ENCODE measurements around the gene PSME1.
"Not testable (repeated sequence)": the region's sequence is repeated elsewhere in the genome, so short reads cannot be mapped to it uniquely, and the experiment has no call there.

The PSME1 gene

GRCh38 chr14:24103451-24103850, 32.5 kb upstream of the PSME1 start:
- DNase-seq (ENCODE audit: low read depth in 2 of 2), result no peak

GRCh38 chr14:24105609-24106239, 30.3 kb upstream of the PSME1 start:
- DNase-seq (ENCODE audit: low read depth in 2 of 2), result not testable (repeated sequence)

GRCh38 chr14:24106672-24107271, 29.2 kb upstream of the PSME1 start:
- DNase-seq (ENCODE audit: low read depth in 2 of 2), result no peak

GRCh38 chr14:24108336-24108874, 27.6 kb upstream of the PSME1 start:
- no peak for DNase-seq (ENCODE audit: low read depth in 2 of 2)

GRCh38 chr14:24110060-24110459, 25.9 kb upstream of the PSME1 start:
- no peak for DNase-seq (ENCODE audit: low read depth in 2 of 2)

- no peak for DNase-seq (ENCODE audit: low read depth in 2 of 2)
Observed at GRCh38 chr14:24110523-24110922, 25.5 kb upstream of the PSME1 start.

GRCh38 chr14:24113379-24113800, 22.6 kb upstream of the PSME1 start:
- DNase-seq (ENCODE audit: low read depth in 2 of 2), result no peak

- DNase-seq (ENCODE audit: low read depth in 2 of 2), result peak; percentile 50 to 58
Observed at GRCh38 chr14:24113801-24114531, 22.0 kb upstream of the PSME1 start.

- DNase-seq (ENCODE audit: low read depth in 2 of 2), result peak; percentile 97 to 99
Observed at GRCh38 chr14:24114532-24115421, 21.2 kb upstream of the PSME1 start, which contains the start of the genes DCAF11 and NRL. Gene DCAF11, plus strand, starts transcription at chr14:24114777. Its CDS starts 818 bp downstream, at chr14:24115595. Gene NRL, minus strand, starts transcription at chr14:24114949. Its CDS starts 32,101 bp downstream, at chr14:24082848.

GRCh38 chr14:24115422-24116127, 20.4 kb upstream of the PSME1 start:
- DNase-seq (ENCODE audit: low read depth in 2 of 2), result no peak

- no peak for DNase-seq (ENCODE audit: low read depth in 2 of 2)
Observed at GRCh38 chr14:24116128-24116814, 19.7 kb upstream of the PSME1 start.

- no peak for DNase-seq (ENCODE audit: low read depth in 2 of 2)
Observed at GRCh38 chr14:24117179-24117578, 18.8 kb upstream of the PSME1 start.

- no peak for DNase-seq (ENCODE audit: low read depth in 2 of 2)
Observed at GRCh38 chr14:24119691-24120090, 16.3 kb upstream of the PSME1 start.

- DNase-seq (ENCODE audit: low read depth in 2 of 2), result no peak
Observed at GRCh38 chr14:24121210-24121609, 14.8 kb upstream of the PSME1 start.

GRCh38 chr14:24122416-24122815, 13.6 kb upstream of the PSME1 start:
- DNase-seq (ENCODE audit: low read depth in 2 of 2), result no peak

GRCh38 chr14:24122898-24123297, 13.1 kb upstream of the PSME1 start:
- no peak for DNase-seq (ENCODE audit: low read depth in 2 of 2)

GRCh38 chr14:24123424-24124417, 12.3 kb upstream of the PSME1 start:
- DNase-seq (ENCODE audit: low read depth in 2 of 2), result no peak

- no peak for DNase-seq (ENCODE audit: low read depth in 2 of 2)
Observed at GRCh38 chr14:24126939-24127338, 9.1 kb upstream of the PSME1 start.

- DNase-seq (ENCODE audit: low read depth in 2 of 2), result no peak
Observed at GRCh38 chr14:24127673-24128072, 8.3 kb upstream of the PSME1 start.
